ENCODE measurements around the gene CREBL2. TPM values are rescaled to one million over a fixed set of nuclear protein-coding genes. Genes with fewer than 3 reads are reported as not detected.
"Not testable (repeated sequence)": the region's sequence is repeated elsewhere in the genome, so short reads cannot be mapped to it uniquely, and the experiment has no call there.

Gene CREBL2
- total RNA-seq, 1 experiment from 2014 or later = 16.4 TPM

DNA sequence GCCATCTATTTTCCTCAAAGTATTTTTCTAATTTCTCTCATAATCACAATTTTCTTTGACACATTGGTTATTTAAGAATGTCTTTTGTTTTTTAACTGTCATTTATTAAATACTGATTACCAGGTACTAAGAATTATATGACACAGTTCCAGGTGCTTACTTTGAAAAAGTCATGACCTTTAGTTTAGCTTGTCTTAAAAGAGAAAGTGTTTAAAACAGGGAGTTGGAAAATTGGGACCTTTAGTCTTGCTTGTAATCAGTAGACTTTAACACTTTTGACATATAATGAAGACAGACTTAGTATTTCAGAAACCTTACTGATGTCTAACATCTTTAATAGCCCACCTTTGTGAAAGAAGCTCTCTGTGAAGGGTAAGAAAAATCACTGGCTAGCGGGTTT lies 19.2 kb downstream of the CREBL2 start:
- Histone ChIP-seq H3K27me3 (replicated peaks) (no peaks in the 10 kb centered on the region), H3K4me3 (no peak overlapping the region), H3K36me3 (0 out of 2 replicates have a peak, but pooled peaks cover under 1% of the 10 kb centered on the region), H3K4me1 (replicated peaks) (peaks cover 9% of the 10 kb centered on the region), H3K9me3 (replicated peaks) (no peaks in the 10 kb centered on the region), H3K27ac (no peak overlapping the region)
- no peak for DNase-seq (ENCODE audit: low read depth in 1 of 2, low spot score in 2 of 2)

DNA sequence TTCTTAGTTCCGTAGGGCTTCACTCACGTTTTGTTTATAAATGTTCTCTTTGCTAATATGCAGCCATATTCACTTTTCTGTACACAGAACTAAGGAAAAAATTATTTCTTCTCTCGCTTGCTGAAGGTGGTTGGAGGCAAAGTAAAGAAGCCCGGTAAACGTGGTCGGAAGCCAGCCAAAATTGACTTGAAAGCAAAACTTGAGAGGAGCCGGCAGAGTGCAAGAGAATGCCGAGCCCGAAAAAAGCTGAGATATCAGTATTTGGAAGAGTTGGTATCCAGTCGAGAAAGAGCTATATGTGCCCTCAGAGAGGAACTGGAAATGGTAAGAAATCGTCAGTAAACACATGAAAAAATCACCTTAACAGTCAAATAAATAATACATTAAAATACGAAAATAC lies 24.0 kb downstream of the CREBL2 start:
- no peak overlapping the region for H3K27ac ChIP-seq
- no peak for DNase-seq (ENCODE audit: low read depth in 1 of 2, low spot score in 2 of 2)
- H3K9me3 ChIP-seq (replicated peaks) = 0 out of 2 replicates have a peak, but pooled peaks cover 4% of the 10 kb centered on the region
- no peaks in the 10 kb centered on the region for H3K27me3 ChIP-seq (replicated peaks)
- peaks cover 24% of the 10 kb centered on the region for H3K36me3 ChIP-seq
- H3K4me1 ChIP-seq (replicated peaks) = no peaks in the 10 kb centered on the region
- H3K4me3 ChIP-seq = no peak overlapping the region

DNA sequence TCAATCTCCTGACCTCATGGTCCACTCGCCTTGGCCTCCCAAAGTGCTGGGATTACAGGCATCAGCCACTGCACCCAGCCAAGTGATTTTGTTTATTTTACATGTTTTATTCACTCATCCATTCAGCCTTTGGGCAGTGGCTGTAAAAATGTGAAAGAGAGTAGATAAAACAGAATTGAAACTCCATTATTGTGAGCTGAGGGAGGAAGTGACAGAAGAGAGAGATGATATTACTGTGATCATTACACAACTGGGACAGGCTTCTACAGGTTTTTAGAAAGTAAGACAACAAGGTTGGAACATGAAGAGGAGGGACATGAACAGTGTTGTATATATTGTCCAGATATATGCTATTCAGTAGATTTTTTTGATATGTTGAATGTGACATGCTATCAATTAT lies 25.0 kb downstream of the CREBL2 start:
- H3K9me3 ChIP-seq (replicated peaks) = 0 out of 2 replicates have a peak, but pooled peaks cover 4% of the 10 kb centered on the region
- H3K36me3 ChIP-seq = peaks cover 24% of the 10 kb centered on the region
- H3K27ac ChIP-seq = no peak overlapping the region
- DNase-seq (ENCODE audit: low read depth in 1 of 2, low spot score in 2 of 2) = no peak
- H3K4me1 ChIP-seq (replicated peaks) = no peaks in the 10 kb centered on the region
- H3K27me3 ChIP-seq (replicated peaks) = no peaks in the 10 kb centered on the region
- H3K4me3 ChIP-seq = no peak overlapping the region

DNA sequence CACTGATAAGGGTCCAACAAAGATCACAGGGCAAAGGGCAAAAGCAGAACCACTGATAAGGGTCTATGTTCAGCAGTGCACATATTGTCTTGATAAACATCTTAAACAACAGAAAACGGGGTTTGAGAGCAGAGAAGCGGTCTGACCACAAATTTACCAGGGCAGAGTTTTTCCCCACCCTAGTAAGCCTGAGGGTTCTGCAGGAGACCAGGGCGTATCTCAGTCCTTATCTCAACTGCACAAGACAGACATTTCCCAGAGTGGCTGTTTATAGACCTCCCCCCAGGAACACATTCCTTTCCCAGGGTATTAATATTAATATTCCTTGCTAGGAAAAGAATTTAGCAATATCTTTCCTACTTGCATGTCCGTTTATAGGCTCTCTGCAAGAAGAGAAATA lies 28.3 kb downstream of the CREBL2 start:
- H3K27ac ChIP-seq; H3K27me3 ChIP-seq (replicated peaks); H3K9me3 ChIP-seq (replicated peaks); DNase-seq (ENCODE audit: low read depth in 1 of 2, low spot score in 2 of 2); H3K4me3 ChIP-seq: not testable (repeated sequence)
- Histone ChIP-seq H3K4me1 (replicated peaks) (peaks cover 22% of the 10 kb centered on the region), H3K36me3 (peaks cover 31% of the 10 kb centered on the region)

DNA sequence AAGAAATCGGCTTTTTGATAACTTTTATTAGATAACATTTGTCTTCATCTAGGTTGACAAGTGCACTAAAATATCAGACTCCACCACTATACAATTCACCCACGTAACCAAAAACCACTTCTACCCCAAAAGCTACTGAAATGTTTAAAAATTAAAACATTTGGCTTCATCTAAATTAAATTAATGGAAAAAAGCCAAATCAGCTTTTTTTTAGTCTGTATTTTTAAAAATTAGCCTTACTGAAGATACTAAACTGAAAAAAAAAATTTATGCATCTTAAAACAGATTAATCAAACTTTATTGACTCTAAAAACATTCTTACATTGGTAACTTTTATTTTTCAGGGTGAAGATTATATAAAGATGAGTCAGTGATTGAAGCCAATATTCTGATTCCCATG lies 30.0 kb downstream of the CREBL2 start:
- Histone ChIP-seq H3K9me3 (replicated peaks) (0 out of 2 replicates have a peak, but pooled peaks cover 4% of the 10 kb centered on the region), H3K36me3 (peaks cover 26% of the 10 kb centered on the region), H3K27me3 (replicated peaks) (no peaks in the 10 kb centered on the region), H3K27ac (no peak overlapping the region), H3K4me1 (replicated peaks) (peaks cover 35% of the 10 kb centered on the region), H3K4me3 (no peak overlapping the region)
- DNase-seq (ENCODE audit: low read depth in 1 of 2, low spot score in 2 of 2) = no peak

DNA sequence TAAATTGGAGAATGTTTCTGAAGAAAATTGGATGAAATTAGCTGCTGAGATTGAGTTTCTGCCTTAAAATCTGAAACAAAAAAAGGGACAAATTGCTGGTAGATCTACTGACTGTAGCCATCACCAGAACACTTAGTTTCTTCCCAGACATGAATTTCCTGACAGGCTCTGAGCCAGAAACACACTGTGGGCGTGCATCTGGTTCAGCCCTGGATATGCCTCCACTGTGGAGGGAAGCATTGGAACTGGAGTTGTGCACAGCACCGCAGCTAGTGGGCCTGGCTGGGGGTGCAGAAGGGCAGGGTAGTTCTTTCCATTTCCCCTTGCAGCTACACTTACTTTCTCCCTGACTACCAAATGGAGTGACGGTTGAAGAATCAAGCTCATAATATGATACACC lies 31.2 kb downstream of the CREBL2 start:
- no peak for DNase-seq (ENCODE audit: low read depth in 1 of 2, low spot score in 2 of 2)
- H3K36me3 ChIP-seq = peaks cover 20% of the 10 kb centered on the region
- no peak overlapping the region for H3K27ac ChIP-seq
- H3K27me3 ChIP-seq (replicated peaks) = no peaks in the 10 kb centered on the region
- no peak overlapping the region for H3K4me3 ChIP-seq
- peaks cover 35% of the 10 kb centered on the region for H3K4me1 ChIP-seq (replicated peaks)
- peaks cover 7% of the 10 kb centered on the region for H3K9me3 ChIP-seq (replicated peaks)

DNA sequence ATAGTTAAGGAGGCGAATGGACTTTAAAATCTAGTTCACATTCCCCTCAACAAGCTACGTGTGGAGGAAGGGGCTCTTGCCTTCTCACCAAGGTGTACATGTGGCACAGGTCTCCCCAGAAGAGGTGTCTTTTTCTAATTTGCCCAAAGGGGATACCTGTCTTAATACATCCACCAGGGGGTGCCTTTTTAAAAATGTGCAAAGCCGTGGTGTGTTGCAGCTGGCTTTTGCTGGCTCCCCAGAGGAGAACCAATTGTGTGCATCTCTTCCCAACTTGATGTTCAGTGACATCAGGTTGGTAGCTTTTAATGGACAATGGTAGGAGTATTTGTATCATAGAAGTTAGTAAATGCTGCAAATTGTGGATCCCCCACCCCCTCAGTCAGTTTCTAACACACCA lies 33.8 kb downstream of the CREBL2 start:
- H3K27me3 ChIP-seq (replicated peaks) = no peaks in the 10 kb centered on the region
- DNase-seq (ENCODE audit: low read depth in 1 of 2, low spot score in 2 of 2) = peak in 1 of 2 experiments; percentile 35
- H3K36me3 ChIP-seq = peaks cover 7% of the 10 kb centered on the region
- H3K4me1 ChIP-seq (replicated peaks) = peaks cover 35% of the 10 kb centered on the region
- no peak overlapping the region for H3K4me3 ChIP-seq
- H3K9me3 ChIP-seq (replicated peaks) = peaks cover 14% of the 10 kb centered on the region
- H3K27ac ChIP-seq = peak overlapping the region; percentile 16; the same call in 1 of the 2 replicates

DNA sequence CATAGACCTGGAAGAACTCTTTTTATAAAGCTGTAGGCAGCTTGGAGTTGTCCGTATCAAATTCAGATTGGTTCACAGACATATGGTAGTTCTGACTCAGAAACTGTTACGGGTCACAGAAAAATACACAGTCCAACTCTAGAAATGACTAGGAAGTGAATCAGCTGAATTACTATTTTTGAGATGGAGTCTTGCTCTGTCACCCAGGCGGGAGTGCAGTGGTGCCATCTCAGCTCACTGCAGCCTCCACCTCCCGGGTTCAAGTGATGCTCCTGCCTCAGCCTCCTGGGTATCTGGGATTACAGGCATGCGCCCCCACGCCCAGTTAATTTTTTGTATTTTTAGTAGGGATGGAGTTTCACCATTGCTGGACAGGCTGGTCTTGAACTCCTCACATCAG lies 34.3 kb downstream of the CREBL2 start:
- Histone ChIP-seq H3K4me1 (replicated peaks) (peaks cover 35% of the 10 kb centered on the region), H3K27ac (peak overlapping the region; percentile 16; the same call in 1 of the 2 replicates), H3K9me3 (replicated peaks) (peaks cover 14% of the 10 kb centered on the region)
- not testable (repeated sequence) for DNase-seq (ENCODE audit: low read depth in 1 of 2, low spot score in 2 of 2); H3K27me3 ChIP-seq (replicated peaks); H3K4me3 ChIP-seq; H3K36me3 ChIP-seq

DNA sequence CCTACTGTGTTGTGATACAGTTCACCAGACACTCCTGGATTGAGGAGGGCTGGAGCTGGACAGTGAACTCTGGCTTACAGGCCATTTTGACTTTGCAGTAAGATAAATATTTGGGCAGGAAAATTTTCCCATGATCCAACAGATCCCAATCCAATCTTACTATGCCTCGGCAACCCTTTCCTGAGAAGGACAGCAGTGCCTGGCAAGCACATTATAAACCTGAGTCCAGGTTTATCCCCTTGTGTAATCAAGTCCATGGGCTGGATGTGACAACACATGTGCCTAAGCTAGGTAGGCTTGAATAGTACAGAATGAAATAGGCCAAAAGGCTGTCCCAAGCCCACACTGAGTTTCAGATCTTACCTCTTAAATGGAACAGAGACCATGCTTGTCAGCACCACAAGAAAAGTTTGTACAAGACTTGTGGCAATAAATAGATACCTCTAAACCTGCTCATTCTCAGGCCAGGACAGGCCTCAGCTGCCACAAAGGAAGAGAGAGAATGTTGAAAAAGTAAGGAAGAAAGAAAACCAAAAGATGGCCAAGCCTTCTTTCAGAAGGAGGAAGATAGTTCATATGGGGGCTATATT lies 34.9 kb downstream of the CREBL2 start:
- peaks cover 35% of the 10 kb centered on the region for H3K4me1 ChIP-seq (replicated peaks)
- no peak for DNase-seq (ENCODE audit: low read depth in 1 of 2, low spot score in 2 of 2)
- H3K9me3 ChIP-seq (replicated peaks) = peaks cover 14% of the 10 kb centered on the region
- peak overlapping the region; percentile 16; the same call in 1 of the 2 replicates for H3K27ac ChIP-seq
- H3K36me3 ChIP-seq = peaks cover 7% of the 10 kb centered on the region
- H3K4me3 ChIP-seq = no peak overlapping the region
- no peaks in the 10 kb centered on the region for H3K27me3 ChIP-seq (replicated peaks)

DNA sequence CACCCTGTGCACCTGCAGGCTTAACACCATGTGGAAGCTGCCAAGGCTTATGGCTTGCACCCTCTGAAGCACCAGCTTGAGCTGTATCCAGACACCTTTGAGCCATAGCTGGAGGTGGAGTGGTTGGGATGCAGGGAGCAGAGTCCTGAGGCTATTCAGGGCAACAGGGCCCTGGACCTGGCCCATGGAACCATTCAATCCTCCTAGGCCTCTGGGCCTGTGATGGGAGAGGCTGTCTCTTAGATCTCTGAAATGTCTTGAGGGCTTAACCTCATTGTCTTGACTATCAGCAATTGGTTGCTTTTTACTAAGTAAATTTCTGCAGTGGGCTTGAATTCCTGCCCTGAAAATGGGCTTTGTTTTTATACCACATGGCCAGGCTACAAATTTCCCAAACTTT lies 36.6 kb downstream of the CREBL2 start:
- no peak for DNase-seq (ENCODE audit: low read depth in 1 of 2, low spot score in 2 of 2)
- Histone ChIP-seq H3K4me3 (no peak overlapping the region), H3K27ac (no peak overlapping the region), H3K36me3 (no peaks in the 10 kb centered on the region), H3K4me1 (replicated peaks) (peaks cover 31% of the 10 kb centered on the region), H3K27me3 (replicated peaks) (no peaks in the 10 kb centered on the region), H3K9me3 (replicated peaks) (peaks cover 14% of the 10 kb centered on the region)

DNA sequence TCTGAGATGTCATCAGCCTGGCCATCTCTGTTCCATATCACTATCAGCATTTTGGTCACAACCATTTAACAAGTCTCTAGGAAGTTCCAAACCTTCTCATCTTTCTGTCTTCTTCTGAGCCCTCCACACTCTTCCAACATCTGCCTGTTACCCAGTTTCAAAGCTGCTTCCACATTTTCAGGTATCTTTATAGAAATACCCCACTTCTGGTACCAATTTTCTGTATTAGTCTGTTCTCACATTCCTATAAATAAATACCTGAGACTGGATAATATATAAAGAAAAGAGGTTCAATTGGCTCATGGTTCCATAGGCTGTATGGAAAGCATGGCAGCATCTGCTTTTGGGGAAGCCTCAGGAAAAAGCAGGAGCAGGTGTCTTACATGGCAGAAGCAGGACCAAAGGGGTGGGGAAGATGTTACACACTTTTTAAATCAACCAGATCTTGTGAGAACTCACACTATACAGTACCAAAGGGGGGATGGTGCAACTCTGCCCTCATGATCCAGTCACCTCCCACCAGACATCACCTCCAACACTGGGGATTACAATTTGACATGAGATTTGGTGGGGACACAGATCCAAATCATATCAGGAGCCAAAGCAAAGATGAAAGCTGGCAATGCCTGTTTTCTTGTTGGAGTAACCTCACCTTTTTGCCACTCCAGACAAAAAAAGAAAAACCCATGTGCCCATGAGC lies 37.4 kb downstream of the CREBL2 start:
- Histone ChIP-seq H3K4me3 (no peak overlapping the region), H3K9me3 (replicated peaks) (peaks cover 14% of the 10 kb centered on the region), H3K27me3 (replicated peaks) (no peaks in the 10 kb centered on the region), H3K4me1 (replicated peaks) (peaks cover 23% of the 10 kb centered on the region), H3K36me3 (no peaks in the 10 kb centered on the region), H3K27ac (no peak overlapping the region)
- DNase-seq (ENCODE audit: low read depth in 1 of 2, low spot score in 2 of 2) = no peak

DNA sequence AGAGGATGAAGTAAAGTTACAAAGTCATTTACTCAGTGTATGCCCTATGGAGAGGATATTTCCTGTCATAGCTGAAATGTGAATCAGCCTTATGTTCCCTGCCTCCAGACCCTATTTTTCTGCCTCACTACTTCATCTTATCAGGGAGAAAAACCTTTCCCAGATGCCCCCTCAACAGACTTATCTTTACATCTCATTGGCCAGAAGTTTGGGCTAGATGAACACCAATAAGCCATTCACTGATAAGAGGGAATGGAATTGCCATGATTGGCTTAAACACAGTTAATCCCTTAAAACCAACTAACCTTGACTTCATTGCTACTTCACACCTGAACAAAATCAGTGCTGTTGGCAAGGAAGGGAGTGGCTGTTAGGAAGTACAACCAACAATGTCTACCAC lies 40.1 kb downstream of the CREBL2 start:
- peaks cover 6% of the 10 kb centered on the region; the same call in 1 of the 2 replicates for H3K4me1 ChIP-seq (replicated peaks)
- H3K36me3 ChIP-seq = no peaks in the 10 kb centered on the region
- DNase-seq (ENCODE audit: low read depth in 1 of 2, low spot score in 2 of 2) = no peak
- H3K9me3 ChIP-seq (replicated peaks) = peaks cover 14% of the 10 kb centered on the region
- no peak overlapping the region for H3K27ac ChIP-seq
- H3K4me3 ChIP-seq = no peak overlapping the region
- no peaks in the 10 kb centered on the region for H3K27me3 ChIP-seq (replicated peaks)

DNA sequence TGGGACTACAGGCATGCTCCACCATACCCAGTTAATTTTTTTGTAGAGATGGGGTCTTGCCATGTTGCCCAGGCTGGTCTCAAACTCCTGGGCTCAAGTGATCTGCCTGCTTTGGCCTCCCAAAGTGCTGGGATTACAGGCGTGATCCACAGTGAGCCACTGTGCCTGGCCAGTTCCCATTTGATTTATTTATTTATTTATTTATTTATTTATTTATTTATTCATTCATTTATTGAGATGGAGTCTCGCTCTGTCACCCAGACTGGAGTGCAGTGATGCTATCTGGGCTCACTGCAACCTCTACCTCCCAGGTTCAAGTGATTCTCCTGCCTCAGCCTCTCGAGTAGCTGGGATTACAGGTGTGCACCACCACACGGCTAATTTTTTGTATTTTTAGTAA lies 41.0 kb downstream of the CREBL2 start:
- not testable (repeated sequence) for H3K27me3 ChIP-seq (replicated peaks); H3K36me3 ChIP-seq; H3K27ac ChIP-seq; DNase-seq (ENCODE audit: low read depth in 1 of 2, low spot score in 2 of 2); H3K4me3 ChIP-seq; H3K4me1 ChIP-seq (replicated peaks)
- H3K9me3 ChIP-seq (replicated peaks) = peaks cover 12% of the 10 kb centered on the region

DNA sequence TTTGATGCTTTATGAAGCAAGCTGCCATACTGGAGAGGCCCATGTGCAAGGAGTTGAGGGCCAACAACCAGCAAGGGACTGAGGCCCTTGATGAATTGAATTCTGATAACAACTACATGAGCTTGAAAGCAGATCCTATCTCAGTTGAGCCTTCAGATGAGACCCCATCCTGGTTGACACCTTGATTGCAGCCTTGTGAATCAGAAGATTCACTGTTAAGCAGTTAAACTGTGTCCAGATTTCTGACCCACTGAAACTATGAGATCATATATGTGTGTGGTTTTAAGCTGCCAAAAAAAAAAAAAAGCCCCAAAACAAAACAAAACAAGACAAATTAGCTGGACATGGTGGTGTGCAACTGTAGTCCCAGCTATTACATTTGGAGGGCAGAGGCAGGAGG lies 42.2 kb downstream of the CREBL2 start:
- no peak for DNase-seq (ENCODE audit: low read depth in 1 of 2, low spot score in 2 of 2)
- Histone ChIP-seq H3K9me3 (replicated peaks) (peaks cover 3% of the 10 kb centered on the region), H3K36me3 (no peaks in the 10 kb centered on the region), H3K4me3 (no peak overlapping the region), H3K4me1 (replicated peaks) (peaks cover 6% of the 10 kb centered on the region; the same call in 1 of the 2 replicates), H3K27me3 (replicated peaks) (no peaks in the 10 kb centered on the region), H3K27ac (no peak overlapping the region)
